ENCODE results near the gene SLC6A1.

SLC6A1 gene

DNA sequence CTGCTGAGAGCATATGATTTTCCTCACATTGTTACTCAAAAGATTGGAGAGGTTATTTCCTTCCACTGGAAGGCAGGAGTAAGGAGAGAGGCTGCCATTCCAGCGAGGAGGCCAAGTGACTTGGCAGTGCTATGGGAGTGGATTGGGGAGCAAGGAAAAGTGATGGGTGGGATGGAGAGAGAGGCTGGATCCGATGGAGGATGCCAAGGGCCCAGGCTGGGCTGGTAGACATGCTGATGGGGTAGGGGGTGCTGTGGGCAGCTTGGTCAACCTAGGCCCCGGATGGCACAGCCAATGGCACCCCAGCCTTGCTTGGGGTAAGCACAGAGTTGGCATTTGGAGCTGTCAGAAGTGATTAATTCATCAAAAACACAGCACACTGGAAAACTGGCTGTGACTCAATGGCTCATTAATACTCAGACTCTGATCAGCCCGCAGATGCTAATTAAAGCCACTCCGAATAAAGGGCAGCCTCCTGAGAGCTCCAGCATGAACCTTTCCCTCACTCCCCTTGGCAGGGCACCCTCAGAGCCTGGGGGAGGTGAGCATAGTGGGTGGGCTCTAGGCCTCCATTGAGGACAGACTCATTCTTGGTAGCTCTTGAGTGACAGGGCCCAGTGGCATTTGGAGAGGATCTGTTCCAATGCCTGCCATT lies 22.1 kb upstream of the SLC6A1 start:
- no peak for DNase-seq (ENCODE audit: low read depth)

DNA sequence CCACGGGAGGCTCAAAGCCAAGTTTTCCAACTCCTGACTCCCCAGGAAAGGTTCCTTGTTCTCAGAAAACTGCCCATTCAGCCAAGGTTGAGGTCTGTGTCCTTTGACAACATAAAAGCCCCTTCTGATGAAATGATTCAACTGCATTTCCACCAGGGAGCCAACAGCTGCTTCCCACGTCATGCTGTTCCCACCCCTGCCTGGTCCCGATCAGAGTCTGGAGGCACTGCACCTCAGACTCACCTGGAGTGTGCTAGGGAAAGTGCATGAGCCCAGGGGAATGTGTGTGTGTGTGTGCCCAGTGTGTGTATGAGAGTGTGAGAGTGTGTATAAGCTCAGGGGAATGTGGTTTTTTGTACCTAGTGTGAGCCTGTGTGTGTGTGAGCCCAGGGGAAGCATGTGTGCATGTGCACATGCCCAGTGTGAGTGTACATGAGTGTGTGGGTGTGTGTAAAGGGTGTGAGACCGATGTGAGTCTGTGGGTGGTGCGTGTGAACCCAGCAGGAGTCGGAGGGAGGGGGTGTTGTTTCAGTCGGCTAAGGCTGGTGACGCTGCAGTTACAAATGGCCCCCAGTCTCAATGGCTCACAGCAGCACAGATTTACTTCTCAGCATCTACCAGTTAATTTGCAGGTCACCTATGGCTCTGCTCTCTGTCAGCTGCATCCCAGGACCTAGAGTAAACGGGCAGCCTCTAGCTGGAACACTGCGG lies 20.3 kb upstream of the SLC6A1 start:
- no peak for DNase-seq (ENCODE audit: low read depth)

DNA sequence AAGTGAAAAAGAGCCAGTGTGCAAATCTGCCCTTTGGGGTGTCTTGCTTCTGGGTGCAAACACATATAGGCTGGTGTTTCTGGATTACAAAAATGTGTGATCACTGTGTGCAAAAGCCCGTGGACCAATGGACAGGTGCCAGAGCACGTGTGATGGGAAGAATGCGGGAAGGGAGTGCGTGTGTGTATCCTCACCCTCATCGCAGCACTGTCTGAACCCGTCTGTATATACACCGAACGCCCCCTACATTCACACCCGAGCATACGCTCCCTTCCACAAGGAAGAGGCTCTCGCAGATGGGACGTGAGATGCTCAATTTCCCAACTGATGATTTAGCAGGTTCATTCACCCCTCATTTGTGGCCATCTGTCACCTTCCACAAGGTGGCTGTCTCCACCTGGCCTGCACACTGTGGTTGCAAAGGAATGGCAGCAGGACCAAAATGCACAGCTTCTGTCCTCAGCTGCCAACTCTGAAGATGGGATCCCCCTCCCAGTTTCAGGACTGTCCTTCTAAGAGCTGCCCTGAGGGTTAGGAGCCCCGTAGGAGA lies 19.4 kb upstream of the SLC6A1 start:
- DNase-seq (ENCODE audit: low read depth) = no peak

DNA sequence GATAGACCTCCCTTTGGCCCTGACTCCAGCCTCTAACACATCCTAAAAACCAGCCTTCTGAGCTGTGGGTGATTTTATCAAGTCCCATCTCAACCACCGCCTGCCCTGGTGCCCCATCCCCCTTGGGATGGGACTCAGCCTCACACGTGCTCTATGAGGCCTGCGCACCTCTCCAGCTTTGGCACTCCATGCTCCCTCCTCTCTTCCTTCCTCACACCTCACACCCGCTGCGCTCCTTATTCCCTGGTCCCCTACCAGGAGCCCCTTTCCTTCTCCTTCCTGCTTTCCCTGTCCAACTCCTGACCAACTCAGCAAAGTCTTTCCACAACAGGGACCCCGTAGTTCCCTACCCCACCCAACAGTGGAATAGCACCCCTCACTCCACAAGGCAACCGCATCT lies 18.4 kb upstream of the SLC6A1 start:
- no peak for DNase-seq (ENCODE audit: low read depth)

DNA sequence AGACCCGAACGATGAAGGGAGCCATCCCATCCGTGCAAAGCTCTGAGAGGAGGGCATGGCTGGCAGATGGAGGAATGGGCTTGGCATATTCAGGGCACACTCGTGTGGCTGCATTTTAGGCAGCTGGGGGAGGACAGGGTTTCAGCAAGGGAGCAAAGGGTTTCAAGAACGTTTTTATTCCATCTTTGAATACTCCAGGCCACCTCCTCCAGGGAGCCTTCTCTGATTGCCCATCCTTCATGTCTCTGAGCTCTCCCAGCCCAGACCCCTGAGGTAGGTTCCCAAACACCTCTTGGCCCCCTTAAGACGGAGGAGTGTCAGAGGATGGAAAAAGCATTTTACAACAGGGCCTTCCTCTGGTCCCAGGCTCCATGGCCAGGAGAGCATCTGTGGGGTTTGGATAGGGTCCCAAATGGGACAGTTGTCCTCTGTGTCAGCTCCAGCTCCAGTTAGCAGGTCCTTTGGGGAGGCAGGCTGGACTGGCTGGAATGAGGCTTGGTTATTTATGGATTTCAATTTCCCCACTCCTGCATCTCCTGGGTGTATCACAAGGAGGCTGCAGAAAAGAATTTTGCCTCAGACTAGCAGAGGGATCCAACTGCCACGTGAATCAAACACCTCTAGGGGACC lies 17.7 kb upstream of the SLC6A1 start:
- no peak for DNase-seq (ENCODE audit: low read depth)

DNA sequence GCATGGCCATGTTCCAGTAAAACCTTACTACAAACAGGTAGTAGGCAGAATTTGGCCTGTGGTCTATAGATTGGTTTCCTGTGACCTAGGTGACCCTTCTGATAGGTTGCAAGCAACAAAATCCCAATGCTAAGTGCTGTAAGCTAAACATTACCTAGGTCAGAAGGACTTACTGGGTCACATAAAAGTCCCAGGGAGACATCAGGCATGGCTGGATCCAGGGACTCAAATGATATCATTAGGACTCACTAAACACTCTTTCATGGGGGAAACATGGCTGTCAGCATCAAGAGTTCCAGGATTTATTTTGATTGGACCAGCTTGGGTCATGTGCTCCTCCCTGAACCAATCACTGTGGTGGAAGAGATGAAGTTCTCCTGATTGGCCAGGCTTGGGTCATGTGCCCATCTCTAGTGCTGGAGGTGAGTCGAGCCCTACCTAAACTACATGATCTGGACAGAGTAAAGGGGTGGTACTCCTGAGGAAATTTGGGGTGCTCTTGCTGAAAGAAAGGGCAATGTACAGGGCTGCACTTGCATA lies 16.8 kb upstream of the SLC6A1 start:
- DNase-seq (ENCODE audit: low read depth) = no peak

DNA sequence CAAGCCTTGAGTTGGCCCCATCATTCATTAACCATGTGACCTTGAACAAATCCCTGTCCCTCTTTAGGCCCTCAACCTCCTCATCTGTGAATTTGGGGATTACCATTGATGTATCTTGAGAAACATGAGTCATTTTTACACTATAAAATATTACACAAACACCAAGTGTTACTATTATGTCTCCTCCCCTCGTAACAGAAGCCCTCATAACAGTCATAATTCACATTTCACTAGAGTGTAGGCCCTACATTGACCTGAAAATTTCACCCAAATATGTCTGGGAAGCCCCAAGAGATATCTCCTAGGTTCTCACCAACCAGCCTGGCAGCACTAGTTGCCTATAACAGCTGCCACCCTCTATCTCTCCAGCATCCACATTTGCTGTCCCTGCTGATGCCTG lies 15.8 kb upstream of the SLC6A1 start:
- DNase-seq (ENCODE audit: low read depth) = no peak

DNA sequence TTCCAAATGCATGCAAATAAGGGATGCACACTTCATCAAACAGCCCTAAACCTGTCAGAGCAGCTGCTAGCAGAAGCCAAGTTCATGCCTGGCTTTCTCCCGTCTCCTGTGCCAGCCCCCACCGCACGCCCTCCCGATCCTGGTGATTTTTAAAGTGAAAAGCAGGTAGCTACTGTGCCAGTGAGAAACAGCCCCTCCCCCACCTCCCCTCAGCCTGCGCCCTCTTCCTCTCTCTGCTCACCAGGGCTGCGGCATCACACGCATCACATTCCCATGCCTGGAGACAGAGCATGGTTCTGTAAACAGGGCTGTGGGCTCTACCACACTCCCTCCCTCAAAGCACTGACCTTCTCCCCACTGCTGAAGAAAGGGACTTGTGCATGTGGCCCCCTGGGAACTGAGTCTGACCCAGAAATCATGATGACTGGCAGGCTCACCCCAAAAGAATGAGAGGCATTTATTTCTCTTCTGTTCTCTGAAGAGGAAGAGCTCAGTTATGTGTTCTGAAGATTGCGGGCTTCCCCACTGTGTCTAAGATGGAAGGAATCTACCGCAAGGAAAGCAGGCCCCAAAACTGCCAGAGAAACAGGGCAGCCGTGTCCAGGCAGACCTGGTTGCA lies 14.5 kb upstream of the SLC6A1 start:
- no peak for DNase-seq (ENCODE audit: low read depth)

DNA sequence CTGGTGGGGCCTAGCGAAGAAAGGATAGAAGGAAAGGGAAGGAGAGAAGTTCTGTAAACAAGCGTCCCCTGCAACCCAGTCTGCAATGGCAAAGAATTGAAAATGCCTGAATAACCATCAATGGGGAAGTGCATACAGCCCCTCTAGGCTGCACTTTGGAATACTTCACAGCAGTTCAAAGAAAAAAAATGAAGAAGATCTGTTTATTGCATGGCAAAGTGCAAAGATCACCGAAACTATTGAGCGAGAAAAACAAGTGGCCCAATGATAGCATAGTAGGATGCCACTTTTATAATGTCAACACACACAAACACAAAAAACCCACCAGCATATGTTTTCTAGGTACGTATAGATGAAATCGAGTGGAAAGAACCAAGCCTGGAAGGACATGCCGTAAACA lies 13.6 kb upstream of the SLC6A1 start:
- no peak for DNase-seq (ENCODE audit: low read depth)

DNA sequence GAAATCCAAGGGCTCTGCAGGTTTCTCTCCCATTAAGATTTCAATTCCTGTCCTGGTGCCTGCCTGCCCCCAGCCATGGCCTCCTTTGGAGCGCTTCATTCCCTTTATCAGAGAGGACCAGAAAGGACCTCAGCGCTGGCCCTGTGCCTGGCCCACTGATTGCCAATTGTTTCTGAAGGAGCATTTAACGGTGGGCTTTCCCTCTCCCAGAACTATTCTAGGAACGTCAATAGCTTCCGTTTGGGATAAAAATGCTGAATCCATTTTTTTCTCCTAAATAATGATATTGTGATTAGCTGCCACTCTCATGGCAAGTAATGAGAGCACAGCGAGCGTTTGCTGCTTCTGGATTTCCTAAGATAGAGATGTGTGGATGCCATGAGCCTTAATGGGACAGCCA lies 12.2 kb upstream of the SLC6A1 start:
- DNase-seq (ENCODE audit: low read depth) = no peak

DNA sequence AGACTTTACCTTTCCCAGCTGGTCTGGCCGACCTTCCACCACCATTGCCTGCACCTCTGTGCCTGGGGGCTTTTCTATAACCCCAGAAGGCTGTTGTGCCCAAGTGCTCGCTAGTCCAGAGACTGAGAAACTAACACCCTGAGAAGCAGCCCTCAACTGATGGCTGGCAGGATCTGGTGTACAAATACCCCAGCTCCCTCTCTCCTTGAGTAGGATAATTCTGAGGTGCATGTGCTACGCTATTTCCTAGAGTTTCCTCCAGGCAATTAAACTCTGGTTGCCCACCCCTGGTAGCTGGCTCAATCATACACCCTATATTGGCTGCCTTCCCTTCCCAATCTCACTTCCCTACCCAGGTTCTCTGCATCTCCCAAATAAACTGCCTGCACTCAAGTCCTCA lies 11.5 kb upstream of the SLC6A1 start:
- DNase-seq (ENCODE audit: low read depth) = no peak

DNA sequence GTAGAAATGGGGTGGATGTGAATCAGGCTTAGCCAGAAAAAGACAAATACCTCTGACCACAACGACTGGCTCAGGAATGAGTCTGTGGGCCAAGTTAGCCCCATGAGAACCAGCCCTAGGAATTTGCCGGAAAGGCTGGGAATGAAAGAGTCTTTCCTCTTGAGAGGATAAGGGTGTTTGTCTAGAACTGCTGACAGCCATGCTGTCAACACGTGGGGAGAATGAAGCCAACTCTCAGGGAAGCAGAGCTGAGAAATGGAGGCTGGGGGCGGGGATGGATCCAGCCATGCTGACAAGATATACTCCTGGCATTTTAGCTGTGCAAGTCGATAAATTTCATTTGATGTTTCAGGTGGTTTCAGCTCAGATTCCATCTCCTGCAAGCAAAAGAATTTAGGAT lies 10.6 kb upstream of the SLC6A1 start:
- no peak for DNase-seq (ENCODE audit: low read depth)

DNA sequence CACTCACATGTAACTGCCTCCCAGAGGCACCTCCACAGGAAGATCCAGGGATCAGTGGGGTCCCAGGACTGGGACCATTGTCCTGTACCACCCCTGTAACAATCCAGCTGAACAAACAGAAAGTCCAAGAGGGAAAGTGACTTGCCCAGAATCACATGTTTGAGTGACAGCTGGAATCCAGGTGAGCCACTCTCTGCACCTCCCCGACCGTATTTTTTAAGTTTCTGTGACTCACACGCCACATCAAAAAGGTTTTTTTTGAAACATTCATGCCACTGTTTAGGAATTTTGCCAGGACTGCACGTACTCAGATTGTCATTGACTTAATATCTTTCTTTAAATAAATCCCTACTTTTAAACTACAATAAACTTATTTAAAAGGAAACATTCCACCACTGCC lies 9.8 kb upstream of the SLC6A1 start:
- no peak for DNase-seq (ENCODE audit: low read depth)

DNA sequence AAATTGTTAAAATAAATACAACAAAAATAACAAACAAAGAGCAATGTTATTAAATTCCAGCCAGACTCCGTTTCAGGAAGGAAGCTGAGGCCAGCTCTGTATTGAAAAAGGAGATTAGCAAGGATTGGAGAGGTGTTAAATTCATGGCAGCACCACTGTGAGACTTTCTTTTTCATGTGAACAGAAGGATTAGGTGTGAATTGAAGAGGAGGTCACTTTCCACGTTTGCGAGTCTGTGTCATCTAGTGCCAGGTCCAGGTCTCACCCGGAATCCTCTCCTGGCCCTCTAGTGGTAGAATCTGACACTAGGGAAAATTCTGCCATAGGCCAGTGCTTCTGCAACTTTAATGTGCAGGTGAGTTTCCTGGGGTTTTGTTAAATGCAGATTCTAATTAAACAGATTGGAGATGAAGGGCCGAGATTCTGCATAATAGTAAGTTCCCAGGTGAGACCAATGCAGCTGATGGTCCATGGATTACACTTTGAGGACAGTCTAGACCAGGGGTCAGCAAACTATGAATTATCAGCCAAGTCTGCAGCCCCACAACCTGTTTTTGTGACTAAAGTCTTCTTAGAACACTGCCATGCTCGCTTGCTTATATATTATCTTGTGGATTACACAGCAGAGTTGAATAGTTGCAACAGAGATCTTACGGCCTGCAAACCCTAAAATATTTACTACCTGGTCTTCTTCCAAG lies 9.2 kb upstream of the SLC6A1 start:
- no peak for DNase-seq (ENCODE audit: low read depth)

DNA sequence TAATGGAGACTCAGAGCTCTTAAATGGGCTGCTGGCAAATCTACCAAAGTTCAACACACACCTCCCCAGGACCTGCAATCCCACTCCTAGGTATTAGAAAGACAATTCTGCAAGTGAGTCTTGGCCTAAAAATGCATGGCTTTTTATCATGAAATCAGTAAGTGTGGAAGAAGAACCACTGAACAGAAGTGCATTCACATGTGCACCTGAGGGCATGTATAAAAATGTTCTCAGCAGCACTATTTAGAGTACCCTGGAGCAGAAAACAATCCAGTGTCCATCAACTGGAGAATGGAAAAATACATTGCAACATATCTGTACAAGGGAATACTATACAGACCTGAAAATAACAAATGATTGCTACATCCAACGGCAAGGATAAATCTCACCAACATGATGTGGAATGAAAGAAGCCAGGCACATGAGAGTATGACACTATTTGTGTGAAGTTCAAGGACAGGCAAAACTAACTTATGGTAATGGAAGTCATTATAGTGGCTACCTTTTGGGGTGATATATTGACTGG lies 8.1 kb upstream of the SLC6A1 start:
- no peak for DNase-seq (ENCODE audit: low read depth)

DNA sequence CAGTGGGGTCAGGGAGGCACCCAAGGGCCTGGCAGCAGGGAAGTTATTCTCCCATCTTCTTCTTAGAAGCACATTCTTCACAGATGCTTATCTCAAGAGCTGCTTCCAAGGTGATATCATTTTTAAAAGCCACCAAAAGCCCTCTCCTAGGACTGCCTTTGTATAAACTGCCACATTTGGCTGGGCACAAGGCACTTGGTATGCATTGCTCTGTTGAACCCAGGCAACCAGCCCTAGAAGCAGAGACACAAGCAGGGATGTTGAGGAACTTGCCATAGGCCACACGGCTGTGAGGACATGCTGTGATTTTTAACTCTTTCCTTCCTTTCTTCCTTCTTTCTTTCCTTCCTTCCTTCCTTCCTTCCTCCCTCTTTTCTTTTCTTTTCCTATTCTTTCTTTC lies 7.4 kb upstream of the SLC6A1 start:
- DNase-seq (ENCODE audit: low read depth) = no peak

DNA sequence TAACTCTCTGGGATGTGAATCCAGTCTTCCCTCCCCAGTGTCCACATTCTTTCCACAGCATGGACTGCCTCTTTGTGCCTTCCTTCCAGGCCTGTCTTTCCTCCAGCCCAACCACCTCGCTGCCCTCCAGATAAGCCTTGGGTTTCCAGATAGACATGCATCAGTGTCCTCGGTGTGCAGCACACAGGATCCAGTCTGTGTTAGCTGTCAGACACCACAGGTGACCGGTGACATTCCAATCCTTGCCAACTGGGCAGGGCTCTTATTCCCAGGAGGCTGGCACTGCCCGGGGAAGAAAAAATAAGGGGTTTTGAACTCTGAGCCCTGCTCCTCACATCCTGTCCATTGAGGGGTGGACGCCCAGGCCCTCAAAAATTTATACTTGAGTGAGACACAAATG lies 6.0 kb upstream of the SLC6A1 start:
- DNase-seq (ENCODE audit: low read depth) = no peak

DNA sequence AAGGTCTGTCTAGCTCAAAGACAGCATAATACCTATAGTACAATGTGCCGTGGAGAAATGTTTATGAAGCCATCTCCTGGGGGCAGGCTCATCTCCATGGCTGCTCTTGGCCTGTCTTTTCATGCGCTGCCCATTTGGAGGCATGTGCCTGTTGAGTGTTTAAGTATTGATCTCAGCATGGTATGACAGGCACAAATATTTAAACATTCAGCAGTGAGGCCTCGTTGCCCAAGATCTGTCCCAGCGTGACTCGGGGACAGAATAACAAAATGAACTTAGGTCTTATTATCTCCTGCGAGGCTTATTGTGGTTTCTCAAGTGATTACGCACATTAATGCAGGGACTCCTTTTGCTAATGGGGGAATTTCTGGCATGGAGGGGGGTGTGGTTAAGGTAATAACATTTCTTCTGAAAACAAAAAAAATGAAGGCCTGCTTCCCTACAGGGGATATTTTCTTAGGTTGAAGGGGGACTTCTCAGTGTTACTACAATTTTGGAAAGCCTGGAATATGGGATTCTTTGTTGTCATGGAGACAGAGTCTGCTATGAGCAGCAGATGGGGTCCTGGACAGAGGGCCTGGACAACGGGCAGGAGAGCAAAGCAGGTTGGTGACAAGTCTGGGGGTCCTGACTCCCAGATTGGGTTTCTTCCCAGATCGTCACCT lies 4.4 kb upstream of the SLC6A1 start:
- no peak for DNase-seq (ENCODE audit: low read depth)

DNA sequence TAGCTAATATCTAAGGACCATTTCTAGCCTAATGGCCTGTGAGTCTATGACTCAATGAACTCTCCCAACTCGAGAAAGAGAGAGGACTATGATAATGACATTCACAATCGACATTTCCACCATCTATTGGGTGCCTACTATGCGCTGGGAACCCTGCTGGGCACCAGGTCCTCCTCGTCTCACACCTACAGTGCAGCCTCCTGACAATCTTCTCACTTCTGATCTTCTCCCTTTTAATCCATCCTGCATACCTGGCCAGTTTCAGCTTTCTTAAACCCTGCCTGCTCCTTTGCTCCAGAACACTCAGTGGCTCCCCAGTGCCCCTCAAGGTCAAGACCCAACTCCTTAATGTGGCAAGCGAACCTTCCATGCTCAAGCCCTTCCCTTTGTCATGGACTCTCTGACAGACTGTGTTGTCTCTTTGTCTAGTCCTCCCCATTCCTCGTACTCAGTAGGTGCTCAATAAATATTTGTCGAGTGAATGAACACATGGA lies 3.5 kb upstream of the SLC6A1 start:
- DNase-seq (ENCODE audit: low read depth) = no peak

DNA sequence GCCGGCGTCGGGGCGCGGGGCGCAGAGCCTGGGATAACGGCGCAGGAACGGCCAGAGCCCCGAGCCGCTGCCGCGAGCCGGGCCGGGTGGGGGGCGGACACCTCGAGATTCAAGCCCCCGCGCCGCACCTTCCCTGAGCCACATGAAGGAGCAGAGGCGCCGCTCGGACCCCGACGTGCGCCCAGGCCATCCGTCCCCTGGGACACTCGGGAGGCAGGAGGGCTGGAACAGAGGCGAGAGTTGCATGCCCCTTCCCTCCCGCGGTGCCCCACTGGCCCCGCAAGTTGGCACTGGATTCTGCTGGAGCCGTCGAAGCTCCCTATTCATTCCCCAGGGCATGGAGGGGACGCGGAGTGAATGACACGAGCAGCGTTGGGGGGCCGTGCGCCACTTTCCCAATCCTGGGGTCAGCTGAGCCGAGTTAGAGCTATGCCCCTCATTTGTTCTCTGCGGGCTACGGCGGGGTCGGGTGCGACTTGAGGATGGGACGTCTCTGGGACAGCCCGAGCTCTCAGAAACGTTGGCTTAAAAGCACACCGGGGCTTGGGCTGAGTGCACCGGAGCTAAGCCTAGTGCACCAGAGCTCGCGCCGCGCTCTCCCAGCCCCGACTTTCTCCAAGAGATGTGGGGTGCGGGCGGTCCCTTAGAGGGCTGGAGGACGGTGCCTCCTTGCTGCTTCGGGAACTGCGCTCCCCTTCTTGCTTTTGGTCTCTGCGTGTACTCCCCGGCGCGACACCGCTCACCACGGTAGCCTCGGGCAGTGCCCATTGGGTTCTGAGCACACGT lies 588 bp downstream of the SLC6A1 start:
- no peak for DNase-seq (ENCODE audit: low read depth)
